ENCODE results near the gene G6PC1.
"Not testable (repeated sequence)": the region's sequence is repeated elsewhere in the genome, so short reads cannot be mapped to it uniquely, and the experiment has no call there.

The G6PC1 gene

GRCh38 chr17:42873932-42874695 is 26.5 kb upstream of the G6PC1 start:
- not testable (repeated sequence) for DNase-seq (ENCODE audit: low read depth, low spot score)

- DNase-seq (ENCODE audit: low read depth, low spot score) = no peak
Measured at GRCh38 chr17:42877037-42877436, 23.6 kb upstream of the G6PC1 start.

DNA sequence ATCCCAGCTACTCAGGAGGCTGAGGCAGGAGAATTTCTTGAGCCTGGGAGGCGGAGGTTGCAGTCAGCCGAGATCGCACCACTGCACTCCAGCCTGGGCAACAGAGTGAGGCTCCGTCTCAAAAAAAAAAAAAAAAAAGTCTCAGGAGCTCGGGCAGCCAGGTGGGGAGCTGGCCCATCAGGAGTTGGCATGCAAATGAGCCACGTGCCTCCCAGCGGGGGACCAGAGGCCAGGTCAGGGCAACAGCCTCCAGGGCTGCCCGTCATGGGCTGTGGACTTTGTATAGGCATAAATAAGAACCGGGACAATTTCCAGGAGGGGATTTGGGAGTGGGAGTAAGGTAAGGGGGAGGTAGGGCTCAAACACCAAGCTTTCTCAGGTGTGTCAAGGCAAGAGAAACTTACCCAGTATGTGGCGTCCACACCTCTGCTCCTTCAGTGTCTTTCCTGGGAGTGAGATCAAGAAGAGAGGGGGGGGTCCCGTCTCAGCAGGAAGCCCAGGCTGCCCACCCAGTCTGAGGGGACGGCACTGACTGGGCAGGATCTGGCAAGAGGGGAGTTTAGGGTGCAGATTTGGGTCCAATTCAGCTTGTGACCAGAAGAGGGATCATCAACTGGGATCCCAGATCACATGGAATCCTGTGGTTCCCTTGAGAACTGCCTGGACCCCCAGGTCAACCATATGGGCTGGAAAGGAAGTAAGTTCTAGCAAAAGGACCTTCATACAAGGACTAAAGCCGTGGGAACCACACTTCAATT is 22.3 kb upstream of the G6PC1 start:
- DNase-seq (ENCODE audit: low read depth, low spot score) = no peak

DNA sequence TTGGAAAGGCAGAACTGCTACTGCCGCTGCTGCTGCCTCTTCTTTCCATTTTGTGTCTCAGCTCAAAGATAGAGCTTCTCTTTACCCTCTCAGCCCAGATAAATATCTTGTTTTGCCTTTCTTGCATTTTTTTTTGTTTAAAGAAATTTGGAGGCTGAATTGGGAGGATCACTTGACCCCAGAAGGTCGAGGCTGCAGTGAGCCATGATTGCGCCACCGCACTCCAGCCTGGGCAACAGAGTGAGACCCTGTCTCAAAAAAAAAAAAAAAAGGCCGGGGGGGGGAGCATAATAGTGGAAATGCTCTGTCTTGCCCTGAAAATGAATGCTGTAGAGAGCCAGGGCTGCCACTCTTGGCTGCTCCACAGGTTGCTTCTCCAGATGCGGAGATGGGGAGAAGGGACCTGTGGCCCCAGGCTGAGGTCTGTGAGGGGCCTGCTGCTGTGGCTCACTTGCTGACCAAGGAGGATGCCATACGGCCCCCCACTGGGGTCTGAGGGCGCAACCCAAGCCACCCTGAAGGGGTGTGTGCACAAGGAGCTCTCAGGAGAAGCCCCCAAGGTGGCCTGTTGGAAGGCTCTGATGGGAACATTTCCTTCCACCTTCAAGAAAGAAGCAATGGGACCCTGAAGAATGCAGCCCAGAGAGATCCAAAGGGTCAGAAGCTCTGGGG is 21.5 kb upstream of the G6PC1 start:
- DNase-seq (ENCODE audit: low read depth, low spot score) = no peak

- no peak for DNase-seq (ENCODE audit: low read depth, low spot score)
Measured at GRCh38 chr17:42879596-42879985, 21.0 kb upstream of the G6PC1 start.

- no peak for DNase-seq (ENCODE audit: low read depth, low spot score)
Measured at GRCh38 chr17:42880776-42881310, 19.8 kb upstream of the G6PC1 start.

GRCh38 chr17:42881706-42882105 is 18.9 kb upstream of the G6PC1 start:
- DNase-seq (ENCODE audit: low read depth, low spot score) = not testable (repeated sequence)

DNA sequence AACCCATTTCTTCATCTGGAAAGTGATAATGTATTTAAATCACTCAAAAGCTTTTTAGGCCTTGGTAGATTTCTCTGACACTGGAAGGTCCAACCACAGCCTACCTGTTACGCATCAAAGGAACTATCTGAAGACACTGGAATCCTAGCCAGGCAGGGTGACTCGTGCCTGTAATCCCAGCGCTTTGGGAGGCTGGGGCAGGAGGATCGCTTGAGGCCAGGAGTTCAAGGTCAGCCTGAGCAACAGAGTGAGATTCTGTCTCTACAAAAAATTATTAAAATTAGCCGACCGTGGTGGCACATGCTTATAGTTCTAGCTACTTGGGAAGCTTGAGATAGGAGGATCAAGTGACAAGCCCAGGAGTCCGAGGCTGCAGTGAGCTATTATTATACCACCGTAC is 18.4 kb upstream of the G6PC1 start:
- DNase-seq (ENCODE audit: low read depth, low spot score) = no peak

GRCh38 chr17:42883802-42884558 is 16.6 kb upstream of the G6PC1 start:
- DNase-seq (ENCODE audit: low read depth, low spot score) = no peak

- not testable (repeated sequence) for DNase-seq (ENCODE audit: low read depth, low spot score)
Measured at GRCh38 chr17:42885806-42886205, 14.8 kb upstream of the G6PC1 start.

GRCh38 chr17:42886283-42887176 is 14.1 kb upstream of the G6PC1 start:
- no peak for DNase-seq (ENCODE audit: low read depth, low spot score)

GRCh38 chr17:42889809-42890208 is 10.8 kb upstream of the G6PC1 start:
- no peak for DNase-seq (ENCODE audit: low read depth, low spot score)

DNA sequence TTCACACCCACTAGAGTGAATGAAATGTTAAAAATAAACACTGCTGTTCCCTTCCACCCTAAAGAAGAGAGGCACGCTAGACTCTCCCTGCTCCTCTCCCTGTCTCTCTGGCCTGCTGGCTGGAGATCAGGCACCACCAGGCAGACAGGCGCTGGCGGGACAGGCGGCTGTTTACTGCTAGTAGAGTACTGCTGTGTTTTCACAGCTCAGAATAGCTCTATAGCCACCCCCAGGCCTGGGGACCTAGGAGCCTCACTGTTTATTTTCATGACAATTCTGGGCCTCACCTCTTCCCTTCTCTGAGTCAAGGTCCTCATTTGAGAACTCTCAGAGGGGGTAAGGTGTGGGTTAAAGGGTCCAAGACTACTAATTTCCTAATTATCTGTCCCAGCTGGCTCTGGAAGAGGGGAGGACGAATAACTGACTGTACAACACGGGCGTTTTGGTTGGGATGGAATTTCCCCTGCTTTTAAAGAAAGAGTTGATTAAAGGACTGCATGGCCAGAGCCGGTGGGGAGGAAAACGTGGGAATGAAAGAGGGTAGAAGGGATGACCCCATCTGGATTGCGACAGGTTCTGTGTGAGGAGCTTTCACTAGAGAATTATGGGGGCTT is 9.0 kb upstream of the G6PC1 start:
- no peak for DNase-seq (ENCODE audit: low read depth, low spot score)

GRCh38 chr17:42893359-42893758 is 7.2 kb upstream of the G6PC1 start:
- DNase-seq (ENCODE audit: low read depth, low spot score) = no peak

- DNase-seq (ENCODE audit: low read depth, low spot score) = no peak
Measured at GRCh38 chr17:42894283-42895184, 6.1 kb upstream of the G6PC1 start.

GRCh38 chr17:42895185-42895555 is 5.4 kb upstream of the G6PC1 start:
- peak; percentile 6 for DNase-seq (ENCODE audit: low read depth, low spot score)

GRCh38 chr17:42898147-42898811 is 2.3 kb upstream of the G6PC1 start:
- DNase-seq (ENCODE audit: low read depth, low spot score) = no peak

DNA sequence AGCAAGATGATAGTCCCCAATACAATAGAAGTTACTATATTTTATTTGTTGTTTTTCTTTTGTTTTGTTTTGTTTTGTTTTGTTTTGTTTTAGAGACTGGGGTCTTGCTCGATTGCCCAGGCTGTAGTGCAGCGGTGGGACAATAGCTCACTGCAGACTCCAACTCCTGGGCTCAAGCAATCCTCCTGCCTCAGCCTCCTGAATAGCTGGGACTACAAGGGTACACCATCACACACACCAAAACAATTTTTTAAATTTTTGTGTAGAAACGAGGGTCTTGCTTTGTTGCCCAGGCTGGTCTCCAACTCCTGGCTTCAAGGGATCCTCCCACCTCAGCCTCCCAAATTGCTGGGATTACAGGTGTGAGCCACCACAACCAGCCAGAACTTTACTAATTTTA is 618 bp upstream of the G6PC1 start:
- DNase-seq (ENCODE audit: low read depth, low spot score) = not testable (repeated sequence)

Data from smooth muscle cell of the brain vasculature (primary cell).